Kasumi-1 (cell line): ENCODE measurements around the gene SERPINB6.

Experiments
- DNase-seq, 2 experiments: peaks; one replicate each; lab custom pipeline; 2025; lab: John Stamatoyannopoulos, UW

Gene SERPINB6

DNA sequence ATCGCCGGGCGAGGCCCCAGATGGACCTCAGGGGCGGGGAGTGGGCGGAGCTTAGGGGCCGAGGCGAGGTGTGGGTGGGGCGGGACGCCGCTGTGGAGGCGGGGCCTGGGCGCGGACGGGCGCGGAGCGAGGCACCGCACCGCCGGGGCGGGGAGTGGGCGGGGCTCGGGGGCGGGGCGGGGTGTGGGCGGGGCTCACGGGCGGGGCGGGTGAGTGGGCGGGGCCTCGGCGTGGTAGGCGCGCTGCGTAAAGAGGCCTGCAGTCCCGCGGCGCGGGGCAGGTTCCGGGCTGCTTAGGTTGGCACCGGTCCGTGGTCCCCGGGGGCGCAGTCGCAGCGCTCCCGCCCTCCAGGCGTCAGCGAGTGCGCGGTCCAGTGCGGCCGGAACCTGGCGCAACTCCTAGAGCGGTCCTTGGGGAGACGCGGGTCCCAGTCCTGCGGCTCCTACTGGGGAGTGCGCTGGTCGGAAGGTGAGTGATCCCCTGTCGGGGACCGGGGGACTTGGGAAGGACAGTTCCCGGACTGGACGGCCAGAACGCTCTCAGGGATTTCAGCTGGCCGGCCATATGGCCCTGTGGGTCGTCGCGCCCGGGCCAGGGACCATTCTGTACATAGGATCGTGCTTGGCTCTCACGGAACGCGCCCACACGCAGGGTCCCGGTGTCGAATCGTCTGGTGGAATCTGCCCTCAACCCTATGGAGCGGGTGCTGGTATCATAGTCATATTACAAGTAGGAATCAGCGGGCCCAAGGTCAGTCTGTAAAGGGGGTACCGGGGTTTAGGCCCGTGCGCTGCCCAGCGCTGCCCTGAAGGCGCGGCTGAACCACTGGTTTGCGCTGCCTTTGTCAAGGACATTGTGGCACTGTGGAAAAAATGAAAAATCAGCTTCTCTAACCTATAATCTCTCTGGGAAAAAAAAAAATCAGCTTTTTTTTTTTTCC is 28.5 kb upstream of the SERPINB6 start, which contains the start of gene NQO2:
NQO2 (plus strand) TSS at position 277 of the 940 bp plus-strand sequence. CDS start 6,659 bp downstream, outside the sequence.
- peak; percentile 64 to 70 for DNase-seq

- peak; percentile 64 to 70 for DNase-seq
Measured at GRCh38 chr6:2998998-2999617, 27.7 kb upstream of the SERPINB6 start.

- DNase-seq: peak in 1 of 2 experiments; percentile 5
Measured at GRCh38 chr6:2998249-2998997, 27.1 kb upstream of the SERPINB6 start.

DNA sequence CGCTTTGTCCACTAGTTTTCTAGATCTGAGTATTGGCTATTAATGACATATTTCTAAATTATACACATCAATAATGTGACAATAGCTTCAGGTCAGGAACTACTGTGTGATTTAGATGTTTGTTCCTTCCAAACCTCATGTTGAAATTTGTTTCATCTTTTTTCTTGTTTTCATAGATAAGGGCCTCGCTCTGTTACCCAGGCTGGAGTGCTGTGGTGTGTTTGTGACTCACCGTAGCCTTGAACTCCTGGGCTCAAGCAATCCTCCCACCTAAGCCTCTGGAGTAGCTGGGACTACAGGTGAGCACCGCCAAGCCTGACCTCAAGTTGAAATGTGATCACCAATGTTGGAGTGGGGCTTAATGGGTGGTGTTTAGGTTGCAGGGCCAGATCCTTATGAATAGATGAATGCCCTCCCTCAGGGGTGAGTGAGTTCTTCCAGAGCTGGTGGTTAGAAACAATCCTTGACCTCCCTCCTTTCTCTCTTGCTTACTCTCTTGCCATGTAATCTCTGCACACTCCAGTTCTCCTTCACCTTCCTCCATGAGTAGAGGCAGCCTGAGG is 22.5 kb upstream of the SERPINB6 start:
- DNase-seq: no peak

- no peak for DNase-seq
Measured at GRCh38 chr6:2992330-2992979, 21.1 kb upstream of the SERPINB6 start.

GRCh38 chr6:2990932-2991506 is 19.7 kb upstream of the SERPINB6 start:
- no peak for DNase-seq

- peak; percentile 36 to 73 for DNase-seq
Measured at GRCh38 chr6:2990248-2990931, 19.0 kb upstream of the SERPINB6 start.

- peak; percentile 93 to 95 for DNase-seq
Measured at GRCh38 chr6:2989332-2990247, 18.2 kb upstream of the SERPINB6 start.

- peak; percentile 84 to 88 for DNase-seq
Measured at GRCh38 chr6:2988426-2989331, 17.3 kb upstream of the SERPINB6 start.

DNA sequence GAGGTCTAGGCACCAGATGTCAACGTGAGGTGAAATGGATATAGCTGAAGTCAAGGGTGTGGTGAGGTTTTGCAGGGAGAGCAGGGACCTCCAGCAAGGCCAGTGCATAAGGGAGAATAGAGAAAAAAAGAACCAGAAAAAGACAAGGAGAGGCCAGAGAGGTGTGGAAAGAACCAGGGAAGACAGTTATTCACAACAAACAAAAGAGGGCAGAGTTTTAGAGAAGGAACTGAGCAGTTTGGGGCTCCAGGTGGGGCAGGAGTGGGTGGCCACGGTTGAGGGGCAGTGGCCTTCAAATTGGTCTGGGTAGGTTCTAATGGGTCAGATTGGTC is 16.7 kb upstream of the SERPINB6 start:
- DNase-seq: peak; percentile 56 to 66

DNA sequence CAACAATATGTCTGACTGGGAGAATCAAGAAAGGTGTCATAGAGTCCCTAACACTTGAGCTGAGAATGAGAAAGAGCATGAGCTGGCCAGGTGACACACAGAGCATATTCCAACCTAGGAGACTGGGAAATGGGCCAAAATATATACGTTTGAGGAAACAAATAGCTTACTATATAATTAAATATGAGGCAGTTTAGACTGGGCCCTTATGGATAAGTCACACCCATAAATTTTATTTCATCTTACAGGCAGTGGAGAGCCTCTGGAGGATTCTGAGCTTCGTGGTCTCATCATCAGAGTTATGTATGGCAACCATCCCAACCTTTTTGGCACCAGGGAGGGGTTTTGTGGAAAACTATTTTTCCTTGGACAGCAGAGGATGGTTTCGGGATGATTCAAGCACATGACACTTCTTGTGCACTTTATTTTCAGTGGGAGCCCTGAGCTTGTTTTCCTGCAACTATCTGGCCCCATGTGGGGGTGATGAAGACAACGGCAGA is 15.4 kb upstream of the SERPINB6 start:
- no peak for DNase-seq

DNA sequence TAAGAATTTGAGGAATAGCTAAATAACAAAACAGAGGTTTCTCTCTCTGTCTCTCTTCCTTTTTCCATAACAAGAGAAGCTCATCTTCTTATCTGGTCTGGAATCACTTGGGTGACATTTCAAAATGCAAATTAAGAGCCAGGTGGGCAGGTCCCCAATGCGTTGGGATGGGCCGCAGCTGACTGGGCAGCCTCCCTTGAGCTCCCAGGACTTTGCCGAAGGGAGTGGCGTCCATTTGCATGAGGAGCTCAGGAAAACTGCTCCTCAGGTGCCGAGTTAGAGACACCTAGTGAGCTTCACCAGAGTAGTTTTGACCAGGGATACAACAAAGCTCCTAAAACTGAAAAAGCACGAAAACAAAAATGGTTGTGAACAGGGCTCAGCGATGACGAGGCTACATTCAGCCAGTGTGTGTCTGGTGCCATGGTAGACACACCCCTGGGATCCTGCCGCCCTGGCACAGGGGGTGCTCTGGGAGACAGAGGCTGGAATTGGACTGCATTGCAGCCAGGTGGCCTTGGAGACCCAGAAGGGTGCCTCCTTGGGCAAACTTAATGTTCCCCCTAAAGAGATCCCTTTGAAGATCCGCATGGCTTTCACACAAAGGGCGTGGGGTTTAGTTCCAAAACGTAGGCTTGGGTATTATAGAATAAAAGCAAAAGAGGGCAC is 13.5 kb upstream of the SERPINB6 start:
- DNase-seq: no peak

GRCh38 chr6:2982426-2983117 is 11.2 kb upstream of the SERPINB6 start:
- DNase-seq: no peak

- no peak for DNase-seq
Measured at GRCh38 chr6:2980465-2980855, 9.1 kb upstream of the SERPINB6 start.

DNA sequence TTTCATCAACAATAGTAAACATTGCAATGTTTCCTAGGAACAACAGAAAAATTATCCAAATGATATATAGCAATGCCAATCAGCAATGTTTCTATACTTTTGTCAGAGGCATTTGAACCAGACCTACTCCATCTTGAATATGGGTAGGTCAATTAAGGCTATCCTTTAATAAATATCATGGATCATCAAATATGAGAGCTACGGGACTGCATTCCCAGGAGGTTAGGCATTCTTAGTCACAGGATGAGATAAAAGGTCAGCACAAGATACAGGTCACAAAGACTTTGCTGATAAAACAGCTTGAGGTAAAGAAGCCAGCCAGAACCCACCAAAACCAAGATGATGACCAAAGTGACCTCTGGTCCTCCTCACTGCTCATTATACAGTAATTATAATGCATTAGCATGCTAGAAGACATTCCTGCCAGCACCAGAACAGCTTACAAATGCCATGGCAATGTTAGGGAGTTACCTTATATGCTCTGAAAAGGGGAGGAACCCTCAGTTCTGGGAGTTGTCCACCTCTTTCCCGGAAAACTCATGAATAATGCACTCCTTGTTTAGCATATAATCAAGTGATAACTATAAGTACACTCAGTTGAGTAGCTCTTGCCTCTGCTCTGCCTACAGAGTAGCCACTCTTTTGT is 8.6 kb upstream of the SERPINB6 start:
- no peak for DNase-seq

GRCh38 chr6:2978923-2979322 is 7.6 kb upstream of the SERPINB6 start:
- no peak for DNase-seq
